OCI-LY7 (cell line): ENCODE measurements around the gene CCDC102A. TPM values are rescaled to one million over a fixed set of nuclear protein-coding genes. Genes with fewer than 3 reads are reported as not detected.
A peak's percentile ranks its signal among the peaks of the same experiment; 100 is the strongest.

Source experiments
- BruUV-seq: library from RNA; stranded (reverse); fragments of 400-500 nt; replicated peaks from 2 replicates; lab custom pipeline; 2021; lab: Mats Ljungman, UMichigan
- CTCF ChIA-PET: fragments of 300-600 bp; sonication (Branson Sonifier 250); formaldehyde crosslinking; loops from one replicate; lab custom pipeline; 2022; ENCODE audit warnings: antibody characterized with exemption; ENCODE audit not compliant: unreplicated experiment; lab: Charles Lee
- POLR2A ChIA-PET: fragments of 300-600 bp; sonication (Branson Sonifier 250); formaldehyde crosslinking; loops from one replicate; lab custom pipeline; 2022; ENCODE audit warnings: antibody characterized with exemption; lab: Charles Lee
- DNase-seq: peaks from one replicate; pipeline ENCODE4 v3.0.0-alpha.2; 2015; ENCODE audit warnings: low spot score
- H2AFZ ChIP-seq: fragments of 200-600 bp; sonication (generic), shearing (Covaris generic); 2 replicates; pipeline ENCODE4 v1.6.1; 2014; ENCODE audit warnings: mild to moderate bottlenecking, antibody characterized with exemption, low read length, moderate library complexity
- H3K27ac ChIP-seq: fragments of 200-600 bp; sonication (generic); 2 replicates; pipeline ENCODE4 v1.5.1; 2014; ENCODE audit warnings: mixed run types, low read depth, mild to moderate bottlenecking, moderate library complexity, low read length, inconsistent platforms; ENCODE audit not compliant: poor library complexity, severe bottlenecking
- H3K36me3 ChIP-seq: fragments of 200-600 bp; sonication (generic); 2 replicates; pipeline ENCODE4 v1.6.1; 2014; ENCODE audit warnings: mild to moderate bottlenecking, antibody characterized with exemption, low read length, moderate library complexity, mixed read lengths; ENCODE audit not compliant: insufficient read depth
- H3K4me1 ChIP-seq: fragments of 200-600 bp; sonication (generic); 2 replicates; pipeline ENCODE4 v1.5.1; 2014; ENCODE audit warnings: mild to moderate bottlenecking, low read length; ENCODE audit not compliant: insufficient read depth, poor library complexity, severe bottlenecking
- H3K4me2 ChIP-seq: fragments of 200-600 bp; sonication (generic); 2 replicates; pipeline ENCODE4 v1.6.1; 2014; ENCODE audit warnings: mild to moderate bottlenecking, low read length
- H3K4me3 ChIP-seq: fragments of 200-600 bp; sonication (generic); 2 replicates; pipeline ENCODE4 v1.5.1; 2014; ENCODE audit warnings: mild to moderate bottlenecking, low read depth, low read length; ENCODE audit not compliant: poor library complexity, severe bottlenecking
- H3K79me2 ChIP-seq: fragments of 200-600 bp; sonication (generic); 2 replicates; pipeline ENCODE4 v1.6.1; 2016; ENCODE audit warnings: low read depth, mild to moderate bottlenecking, low read length, moderate library complexity, mixed read lengths; ENCODE audit not compliant: insufficient read depth
- H3K9me2 ChIP-seq: fragments of 200-600 bp; sonication (generic); 2 replicates; pipeline ENCODE4 v1.6.1; 2016; ENCODE audit warnings: mild to moderate bottlenecking, low read length, mixed read lengths; ENCODE audit not compliant: insufficient read depth
- H3K9me3 ChIP-seq: fragments of 200-600 bp; sonication (generic); 2 replicates; pipeline ENCODE4 v1.6.1; 2014; ENCODE audit warnings: mild to moderate bottlenecking, mixed run types, low read length, mixed read lengths
- H4K20me1 ChIP-seq: fragments of 200-600 bp; sonication (generic); 2 replicates; pipeline ENCODE4 v1.6.1; 2014; ENCODE audit warnings: mild to moderate bottlenecking, antibody characterized with exemption, low read length, moderate library complexity, mixed read lengths; ENCODE audit not compliant: insufficient read depth
- EZH2phosphoT487 ChIP-seq: fragments of 200-600 bp; sonication (generic); IDR thresholded peaks from 2 replicates; pipeline ENCODE4 v1.6.1; 2018; ENCODE audit warnings: low read depth, borderline replicate concordance, mild to moderate bottlenecking, mixed run types, antibody characterized with exemption, low read length, moderate library complexity, mixed read lengths
- intact Hi-C: fragments of 100-400 bp; cut with micrococcal nuclease; formaldehyde crosslinking; loops from one replicate; pipeline ENCODE4 v1.10.0; 2022; ENCODE audit not compliant: unreplicated experiment
- total RNA-seq, 2 experiments: library from RNA; depleted of rRNA in 1 of 2; stranded (reverse); fragments of >200 nt in 1 of 2; shearing (Covaris generic) in 1 of 2; gene quantifications; 2 replicates each; pipeline ENCODE4 v1.2.3, GENCODE V29; 2014 to 2022
- TF ChIP-seq, protein P1 (sequence below): fragments of 200-600 bp; sonication (generic); conservative IDR thresholded peaks from 2 replicates; pipeline ENCODE4 v1.5.1; 2014; ENCODE audit warnings: mild to moderate bottlenecking, antibody characterized with exemption, low read length, moderate library complexity, mixed read lengths

The CCDC102A gene
- total RNA-seq, 2 experiments from 2014 or later: 4.2 to 7.1 TPM

DNA sequence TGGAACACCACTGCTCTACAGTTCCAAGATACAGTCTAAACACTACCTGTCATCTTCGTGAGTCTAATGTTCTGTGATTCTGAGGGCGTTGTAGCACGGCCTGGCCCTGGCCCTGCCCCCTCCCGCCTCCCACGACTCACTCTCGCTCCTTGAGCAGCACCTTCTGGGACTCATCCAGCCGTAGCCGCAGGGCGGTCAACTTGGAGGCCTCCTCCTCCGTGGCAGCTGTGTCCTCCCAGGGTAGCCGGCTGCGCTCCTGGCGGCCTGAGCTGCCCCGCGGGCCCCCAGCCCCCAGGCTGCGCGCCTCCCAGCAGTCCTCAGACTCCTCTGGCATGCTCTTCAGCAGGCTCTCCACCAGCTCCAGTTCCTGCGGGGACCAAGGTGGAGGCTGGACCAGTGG is 10.6 kb downstream of the CCDC102A start:
- Histone ChIP-seq H2AFZ (no peak overlapping the region), H3K36me3 (no peaks in the 10 kb centered on the region), H3K9me2 (no peaks in the 10 kb centered on the region), H3K79me2 (no peaks in the 10 kb centered on the region), H3K9me3 (no peaks in the 10 kb centered on the region), H3K27ac (no peak overlapping the region), H3K4me3 (no peak overlapping the region), H4K20me1 (no peaks in the 10 kb centered on the region), H3K4me1 (peaks cover 48% of the 10 kb centered on the region), H3K4me2 (no peak overlapping the region)
- DNase-seq: no peak
- ChIA-PET CTCF (interaction anchor here (0.6 kb wide), 1 partner anchor 40 kb away, joined by 3 read pairs; the partner anchor contains the start of gene DOK4), POLR2A (interaction anchor here (0.9 to 1.7 kb wide), 3 partner anchors 11 to 42 kb away, joined by 3 to 5 read pairs (median 3); partner anchors contain the start of gene CCDC102A)
- BruUV-seq: no TSS peak
- intact Hi-C loops: no loop called here
- TF ChIP-seq, protein P1, sequence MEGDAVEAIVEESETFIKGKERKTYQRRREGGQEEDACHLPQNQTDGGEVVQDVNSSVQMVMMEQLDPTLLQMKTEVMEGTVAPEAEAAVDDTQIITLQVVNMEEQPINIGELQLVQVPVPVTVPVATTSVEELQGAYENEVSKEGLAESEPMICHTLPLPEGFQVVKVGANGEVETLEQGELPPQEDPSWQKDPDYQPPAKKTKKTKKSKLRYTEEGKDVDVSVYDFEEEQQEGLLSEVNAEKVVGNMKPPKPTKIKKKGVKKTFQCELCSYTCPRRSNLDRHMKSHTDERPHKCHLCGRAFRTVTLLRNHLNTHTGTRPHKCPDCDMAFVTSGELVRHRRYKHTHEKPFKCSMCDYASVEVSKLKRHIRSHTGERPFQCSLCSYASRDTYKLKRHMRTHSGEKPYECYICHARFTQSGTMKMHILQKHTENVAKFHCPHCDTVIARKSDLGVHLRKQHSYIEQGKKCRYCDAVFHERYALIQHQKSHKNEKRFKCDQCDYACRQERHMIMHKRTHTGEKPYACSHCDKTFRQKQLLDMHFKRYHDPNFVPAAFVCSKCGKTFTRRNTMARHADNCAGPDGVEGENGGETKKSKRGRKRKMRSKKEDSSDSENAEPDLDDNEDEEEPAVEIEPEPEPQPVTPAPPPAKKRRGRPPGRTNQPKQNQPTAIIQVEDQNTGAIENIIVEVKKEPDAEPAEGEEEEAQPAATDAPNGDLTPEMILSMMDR: no peak
- TF ChIP-seq EZH2phosphoT487: no peak

DNA sequence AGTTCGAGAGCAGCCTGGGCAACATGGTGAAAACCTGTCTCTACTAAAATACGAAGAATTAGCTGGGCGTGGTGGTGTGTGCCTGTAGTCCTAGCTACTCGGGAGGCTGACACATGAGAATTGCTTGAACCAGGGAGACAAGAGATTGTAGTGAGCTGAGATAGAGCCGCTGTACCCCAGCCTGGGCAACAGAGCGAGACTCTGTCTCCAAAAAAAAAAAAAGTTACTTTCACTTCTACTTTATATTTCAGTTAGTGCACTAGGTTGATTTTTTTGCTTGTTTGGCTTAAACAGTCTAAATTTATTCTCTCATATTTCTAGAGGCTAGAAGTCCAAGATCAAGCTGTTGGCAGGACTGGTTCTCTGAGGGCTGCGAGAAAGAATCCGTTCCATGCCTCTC is 13.4 kb downstream of the CCDC102A start:
- Histone ChIP-seq H3K9me3 (no peaks in the 10 kb centered on the region), H3K79me2 (no peaks in the 10 kb centered on the region), H3K4me1 (peaks cover 32% of the 10 kb centered on the region), H2AFZ (no peak overlapping the region), H3K4me2 (peak overlapping the region; percentile 62), H3K9me2 (no peaks in the 10 kb centered on the region), H3K27ac (peak overlapping the region; percentile 32), H4K20me1 (no peaks in the 10 kb centered on the region), H3K4me3 (peak overlapping the region; percentile 18), H3K36me3 (no peaks in the 10 kb centered on the region)
- intact Hi-C loops: no loop called here
- BruUV-seq: no TSS peak
- ChIA-PET POLR2A (interaction anchor here (0.6 to 2.5 kb wide), 8 partner anchors 9 to 227 kb away, joined by 3 to 14 read pairs (median 4); partner anchors contain the start of genes ADGRG5 and CCDC102A), CTCF (interaction anchor here (0.6 to 1.2 kb wide), 4 partner anchors 9 to 106 kb away, joined by 3 to 4 read pairs (median 4); no protein-coding TSS in a partner anchor)
- TF ChIP-seq EZH2phosphoT487: no peak
- TF ChIP-seq, protein P1: no peak
- DNase-seq: peak; percentile 57

DNA sequence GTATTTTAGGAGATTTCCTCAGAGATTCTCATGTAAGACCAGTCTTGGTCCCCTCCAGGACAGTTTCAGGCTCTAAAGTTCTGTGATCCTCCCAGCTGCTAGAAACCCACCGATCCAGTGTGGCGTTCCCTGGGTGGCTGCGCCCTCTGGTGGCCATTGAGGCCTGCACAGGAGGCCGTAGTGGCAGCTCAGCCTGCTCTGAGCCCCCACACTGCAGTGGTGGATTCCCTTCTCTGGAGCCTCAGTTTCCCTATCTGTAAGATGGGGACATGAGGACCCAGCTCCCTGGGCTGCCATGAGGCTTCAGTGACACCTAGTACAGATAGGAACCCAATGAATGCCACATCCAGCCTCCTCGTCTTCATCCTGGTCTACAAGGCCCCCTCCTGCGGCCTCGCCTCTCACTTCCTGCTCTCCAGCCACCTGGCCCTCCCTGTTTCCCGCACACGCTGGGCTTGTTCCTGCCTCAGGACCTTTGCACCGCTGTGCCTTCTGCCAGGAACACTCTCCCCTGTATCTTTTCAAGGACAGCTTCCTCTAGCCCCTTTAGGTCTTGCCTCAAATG is 16.5 kb downstream of the CCDC102A start:
- no peaks in the 10 kb centered on the region for H3K36me3 ChIP-seq
- intact Hi-C loops: loop anchor here (1.0 to 5.0 kb wide), 3 partner anchors 43 to 220 kb away; no protein-coding TSS in a partner anchor
- no TSS peak for BruUV-seq
- no peaks in the 10 kb centered on the region for H4K20me1 ChIP-seq
- DNase-seq: peak; percentile 79
- no peaks in the 10 kb centered on the region for H3K79me2 ChIP-seq
- ChIA-PET POLR2A (interaction anchor here (0.6 to 0.8 kb wide), 2 partner anchors 170 to 214 kb away, joined by 3 to 4 read pairs; no protein-coding TSS in a partner anchor), CTCF (interaction anchor here (0.8 kb wide), 1 partner anchor 101 kb away, joined by 4 read pairs; no protein-coding TSS in a partner anchor)
- TF ChIP-seq, protein P1: peak; percentile 99
- no peak for TF ChIP-seq EZH2phosphoT487
- no peak overlapping the region for H3K27ac ChIP-seq
- no peak overlapping the region for H3K4me2 ChIP-seq
- peaks cover 21% of the 10 kb centered on the region for H3K4me1 ChIP-seq
- no peak overlapping the region for H3K4me3 ChIP-seq
- no peak overlapping the region for H2AFZ ChIP-seq
- no peaks in the 10 kb centered on the region for H3K9me2 ChIP-seq
- H3K9me3 ChIP-seq: no peaks in the 10 kb centered on the region
